Activated CD4-positive, CD25-positive, alpha-beta regulatory T cell treated with anti-CD3 and anti-CD28 coated beads, Interleukin-2, amount 50 U/mL, for 16 hours (primary cell): ENCODE results near the gene IGFLR1.
"Not testable (repeated sequence)": the region's sequence is repeated elsewhere in the genome, so short reads cannot be mapped to it uniquely, and the experiment has no call there.

ENCODE experiments used
- DNase-seq: peaks from one replicate; pipeline ENCODE4 v3.0.0-alpha.2; 2020; ENCODE audit warnings: low read depth, low spot score

IGFLR1 gene

GRCh38 chr19:35777086-35777841, 35.0 kb upstream of the IGFLR1 start:
- DNase-seq, result no peak

- no peak for DNase-seq
Observed at GRCh38 chr19:35776102-35776788, 34.0 kb upstream of the IGFLR1 start.

- peak; percentile 97 for DNase-seq
Observed at GRCh38 chr19:35775298-35776101, 33.2 kb upstream of the IGFLR1 start, which contains the start of gene ARHGAP33. Gene ARHGAP33, plus strand, starts transcription at chr19:35775564. Its CDS starts 95 bp downstream, at chr19:35775659.

GRCh38 chr19:35775046-35775297, 32.7 kb upstream of the IGFLR1 start:
- no peak for DNase-seq

- DNase-seq, result no peak
Observed at GRCh38 chr19:35774274-35775045, 32.2 kb upstream of the IGFLR1 start.

- no peak for DNase-seq
Observed at GRCh38 chr19:35773020-35773806, 31.0 kb upstream of the IGFLR1 start.

GRCh38 chr19:35772362-35772761, 30.1 kb upstream of the IGFLR1 start:
- not testable (repeated sequence) for DNase-seq

- DNase-seq, result no peak
Observed at GRCh38 chr19:35768082-35768421, 25.8 kb upstream of the IGFLR1 start.

GRCh38 chr19:35767288-35768081, 25.2 kb upstream of the IGFLR1 start:
- DNase-seq, result no peak

- no peak for DNase-seq
Observed at GRCh38 chr19:35766571-35767104, 24.4 kb upstream of the IGFLR1 start.

GRCh38 chr19:35764432-35765315, 22.4 kb upstream of the IGFLR1 start:
- no peak for DNase-seq

GRCh38 chr19:35760711-35761349, 18.6 kb upstream of the IGFLR1 start:
- no peak for DNase-seq

- no peak for DNase-seq
Observed at GRCh38 chr19:35759697-35760096, 17.4 kb upstream of the IGFLR1 start.

- peak; percentile 97 for DNase-seq
Observed at GRCh38 chr19:35757749-35758608, 15.7 kb upstream of the IGFLR1 start, which contains the start of gene PROSER3. Gene PROSER3, plus strand, starts transcription at chr19:35758176. Its CDS starts 40 bp downstream, at chr19:35758216.

GRCh38 chr19:35757231-35757748, 15.0 kb upstream of the IGFLR1 start:
- DNase-seq, result no peak

GRCh38 chr19:35756377-35757230, 14.4 kb upstream of the IGFLR1 start, which contains the start of gene HSPB6:
Gene HSPB6, minus strand, starts transcription at chr19:35757029. Its CDS starts 21 bp downstream, at chr19:35757008.
- no peak for DNase-seq
